Measurements from ENCODE around the gene UBE2S.

DNA sequence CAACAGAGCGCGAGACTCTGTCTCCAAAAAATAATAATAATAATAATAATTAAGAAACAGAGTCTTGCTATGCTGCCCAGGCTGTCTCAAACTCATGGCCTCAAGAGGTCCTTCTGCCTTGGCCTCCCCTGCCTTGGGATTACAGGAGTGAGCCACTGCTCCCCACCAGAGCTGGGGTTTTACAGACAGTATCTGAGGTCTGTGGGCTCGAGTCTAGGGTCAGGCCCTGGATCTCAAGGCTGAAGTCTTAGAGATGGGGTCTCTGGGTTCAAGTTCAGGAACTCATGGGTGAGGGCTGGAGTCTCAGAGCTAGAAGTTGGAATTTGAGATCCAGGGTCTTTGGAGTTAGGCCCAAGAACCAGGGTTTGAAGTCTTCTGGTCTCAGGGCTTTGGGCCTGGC is 40.8 kb downstream of the UBE2S start:
- no peak for TF ChIP-seq CTCF (IDR thresholded peaks at IDR 0.05; ENCODE audit: borderline replicate concordance, extremely low read depth, low read length, poor library complexity, severe bottlenecking)
- TF ChIP-seq EZH2 (IDR thresholded peaks at IDR 0.05; ENCODE audit: borderline replicate concordance, low read depth, low read length, severe bottlenecking), result no peak

Measured in DND-41 (cell line).